OCI-LY7 (cell line): ENCODE data around the gene SPATA33. TPM values are rescaled to one million over a fixed set of nuclear protein-coding genes. Genes with fewer than 3 reads are reported as not detected.

Experiments
- BruUV-seq: library from RNA; stranded (reverse); fragments of 400-500 nt; replicated peaks from 2 replicates; lab custom pipeline; 2021; lab: Mats Ljungman, UMichigan
- CTCF ChIA-PET: fragments of 300-600 bp; sonication (Branson Sonifier 250); formaldehyde crosslinking; loops from one replicate; lab custom pipeline; 2022; ENCODE audit warnings: antibody characterized with exemption; ENCODE audit not compliant: unreplicated experiment; lab: Charles Lee
- POLR2A ChIA-PET: fragments of 300-600 bp; sonication (Branson Sonifier 250); formaldehyde crosslinking; loops from one replicate; lab custom pipeline; 2022; ENCODE audit warnings: antibody characterized with exemption; lab: Charles Lee
- DNase-seq: peaks from one replicate; pipeline ENCODE4 v3.0.0-alpha.2; 2015; ENCODE audit warnings: low spot score
- H2AFZ ChIP-seq: fragments of 200-600 bp; sonication (generic), shearing (Covaris generic); 2 replicates; pipeline ENCODE4 v1.6.1; 2014; ENCODE audit warnings: mild to moderate bottlenecking, antibody characterized with exemption, low read length, moderate library complexity
- H3K27ac ChIP-seq: fragments of 200-600 bp; sonication (generic); 2 replicates; pipeline ENCODE4 v1.5.1; 2014; ENCODE audit warnings: mixed run types, low read depth, mild to moderate bottlenecking, moderate library complexity, low read length, inconsistent platforms; ENCODE audit not compliant: poor library complexity, severe bottlenecking
- H3K36me3 ChIP-seq: fragments of 200-600 bp; sonication (generic); 2 replicates; pipeline ENCODE4 v1.6.1; 2014; ENCODE audit warnings: mild to moderate bottlenecking, antibody characterized with exemption, low read length, moderate library complexity, mixed read lengths; ENCODE audit not compliant: insufficient read depth
- H3K4me1 ChIP-seq: fragments of 200-600 bp; sonication (generic); 2 replicates; pipeline ENCODE4 v1.5.1; 2014; ENCODE audit warnings: mild to moderate bottlenecking, low read length; ENCODE audit not compliant: insufficient read depth, poor library complexity, severe bottlenecking
- H3K4me2 ChIP-seq: fragments of 200-600 bp; sonication (generic); 2 replicates; pipeline ENCODE4 v1.6.1; 2014; ENCODE audit warnings: mild to moderate bottlenecking, low read length
- H3K4me3 ChIP-seq: fragments of 200-600 bp; sonication (generic); 2 replicates; pipeline ENCODE4 v1.5.1; 2014; ENCODE audit warnings: mild to moderate bottlenecking, low read depth, low read length; ENCODE audit not compliant: poor library complexity, severe bottlenecking
- H3K79me2 ChIP-seq: fragments of 200-600 bp; sonication (generic); 2 replicates; pipeline ENCODE4 v1.6.1; 2016; ENCODE audit warnings: low read depth, mild to moderate bottlenecking, low read length, moderate library complexity, mixed read lengths; ENCODE audit not compliant: insufficient read depth
- H3K9me2 ChIP-seq: fragments of 200-600 bp; sonication (generic); 2 replicates; pipeline ENCODE4 v1.6.1; 2016; ENCODE audit warnings: mild to moderate bottlenecking, low read length, mixed read lengths; ENCODE audit not compliant: insufficient read depth
- H3K9me3 ChIP-seq: fragments of 200-600 bp; sonication (generic); 2 replicates; pipeline ENCODE4 v1.6.1; 2014; ENCODE audit warnings: mild to moderate bottlenecking, mixed run types, low read length, mixed read lengths
- H4K20me1 ChIP-seq: fragments of 200-600 bp; sonication (generic); 2 replicates; pipeline ENCODE4 v1.6.1; 2014; ENCODE audit warnings: mild to moderate bottlenecking, antibody characterized with exemption, low read length, moderate library complexity, mixed read lengths; ENCODE audit not compliant: insufficient read depth
- CTCF ChIP-seq: fragments of 200-600 bp; sonication (generic); conservative IDR thresholded peaks from 2 replicates; pipeline ENCODE4 v1.5.1; 2014; ENCODE audit warnings: mild to moderate bottlenecking, antibody characterized with exemption, low read length, moderate library complexity, mixed read lengths
- EZH2phosphoT487 ChIP-seq: fragments of 200-600 bp; sonication (generic); IDR thresholded peaks from 2 replicates; pipeline ENCODE4 v1.6.1; 2018; ENCODE audit warnings: low read depth, borderline replicate concordance, mild to moderate bottlenecking, mixed run types, antibody characterized with exemption, low read length, moderate library complexity, mixed read lengths
- intact Hi-C: fragments of 100-400 bp; cut with micrococcal nuclease; formaldehyde crosslinking; loops from one replicate; pipeline ENCODE4 v1.10.0; 2022; ENCODE audit not compliant: unreplicated experiment
- total RNA-seq, 2 experiments: library from RNA; depleted of rRNA in 1 of 2; stranded (reverse); fragments of >200 nt in 1 of 2; shearing (Covaris generic) in 1 of 2; gene quantifications; 2 replicates each; pipeline ENCODE4 v1.2.3, GENCODE V29; 2014 to 2022

The SPATA33 gene
- total RNA-seq, 2 experiments from 2014 or later = 9.4 to 17.3 TPM

GRCh38 chr16:89641458-89642119 is 16.0 kb upstream of the SPATA33 start:
- Histone ChIP-seq H2AFZ (no peak overlapping the region), H3K4me2 (no peak overlapping the region), H3K4me1 (no peaks in the 10 kb centered on the region), H3K9me3 (no peaks in the 10 kb centered on the region), H3K9me2 (no peaks in the 10 kb centered on the region), H3K36me3 (peaks cover 20% of the 10 kb centered on the region), H3K27ac (no peak overlapping the region), H3K4me3 (no peak overlapping the region), H4K20me1 (no peaks in the 10 kb centered on the region), H3K79me2 (no peaks in the 10 kb centered on the region)
- no TSS peak for BruUV-seq
- TF ChIP-seq EZH2phosphoT487 (no peak), CTCF (no peak; the same call in 1 of the 2 replicates)
- CTCF ChIA-PET = no interaction called here
- intact Hi-C loops = loop anchor here (2.0 to 5.0 kb wide), 2 partner anchors 43 to 69 kb away; no protein-coding TSS in a partner anchor
- POLR2A ChIA-PET = interaction anchor here (0.6 to 0.8 kb wide), 2 partner anchors 14 to 87 kb away, joined by 3 to 9 read pairs; no protein-coding TSS in a partner anchor
- no peak for DNase-seq

- Histone ChIP-seq H3K9me3 (no peaks in the 10 kb centered on the region), H3K9me2 (no peaks in the 10 kb centered on the region), H3K4me3 (no peak overlapping the region), H3K27ac (no peak overlapping the region), H3K4me2 (no peak overlapping the region), H2AFZ (no peak overlapping the region), H4K20me1 (no peaks in the 10 kb centered on the region), H3K4me1 (no peaks in the 10 kb centered on the region), H3K79me2 (no peaks in the 10 kb centered on the region), H3K36me3 (peaks cover 28% of the 10 kb centered on the region)
- BruUV-seq = no TSS peak
- ChIA-PET POLR2A (no interaction called here), CTCF (no interaction called here)
- no peak for DNase-seq
- intact Hi-C loops = loop anchor here (5.0 kb wide), 1 partner anchor 70 kb away; no protein-coding TSS in a partner anchor
- TF ChIP-seq EZH2phosphoT487 = no peak
- TF ChIP-seq CTCF = no peak
These were observed 15.1 kb upstream of the SPATA33 start for GRCh38 chr16:89642574-89642973.

- H3K4me2 ChIP-seq = no peak overlapping the region
- intact Hi-C loops = loop anchor here (5.0 kb wide), 1 partner anchor 72 kb away; no protein-coding TSS in a partner anchor
- H3K4me1 ChIP-seq = no peaks in the 10 kb centered on the region
- H3K79me2 ChIP-seq = no peaks in the 10 kb centered on the region
- POLR2A ChIA-PET = no interaction called here
- H2AFZ ChIP-seq = no peak overlapping the region
- no peaks in the 10 kb centered on the region for H3K9me3 ChIP-seq
- H3K4me3 ChIP-seq = no peak overlapping the region
- H3K36me3 ChIP-seq = peaks cover 31% of the 10 kb centered on the region
- CTCF ChIA-PET = no interaction called here
- DNase-seq = no peak
- no TSS peak for BruUV-seq
- H3K27ac ChIP-seq = no peak overlapping the region
- H3K9me2 ChIP-seq = no peaks in the 10 kb centered on the region
- no peak for TF ChIP-seq CTCF
- TF ChIP-seq EZH2phosphoT487 = no peak
- no peaks in the 10 kb centered on the region for H4K20me1 ChIP-seq
These were observed 13.8 kb upstream of the SPATA33 start for GRCh38 chr16:89643769-89644300.
